Measurements from ENCODE around the gene ISYNA1. TPM values are rescaled to one million over a fixed set of nuclear protein-coding genes. Genes with fewer than 3 reads are reported as not detected.
A peak's percentile ranks its signal among the peaks of the same experiment; 100 is the strongest.

ISYNA1 gene
- total and polyA plus RNA-seq, 2 of the 13 experiments (the other 11 are each of a cell fraction or from before 2014, with no cell fraction given) = 29.6 to 48.5 TPM

- TF ChIP-seq, protein P1, sequence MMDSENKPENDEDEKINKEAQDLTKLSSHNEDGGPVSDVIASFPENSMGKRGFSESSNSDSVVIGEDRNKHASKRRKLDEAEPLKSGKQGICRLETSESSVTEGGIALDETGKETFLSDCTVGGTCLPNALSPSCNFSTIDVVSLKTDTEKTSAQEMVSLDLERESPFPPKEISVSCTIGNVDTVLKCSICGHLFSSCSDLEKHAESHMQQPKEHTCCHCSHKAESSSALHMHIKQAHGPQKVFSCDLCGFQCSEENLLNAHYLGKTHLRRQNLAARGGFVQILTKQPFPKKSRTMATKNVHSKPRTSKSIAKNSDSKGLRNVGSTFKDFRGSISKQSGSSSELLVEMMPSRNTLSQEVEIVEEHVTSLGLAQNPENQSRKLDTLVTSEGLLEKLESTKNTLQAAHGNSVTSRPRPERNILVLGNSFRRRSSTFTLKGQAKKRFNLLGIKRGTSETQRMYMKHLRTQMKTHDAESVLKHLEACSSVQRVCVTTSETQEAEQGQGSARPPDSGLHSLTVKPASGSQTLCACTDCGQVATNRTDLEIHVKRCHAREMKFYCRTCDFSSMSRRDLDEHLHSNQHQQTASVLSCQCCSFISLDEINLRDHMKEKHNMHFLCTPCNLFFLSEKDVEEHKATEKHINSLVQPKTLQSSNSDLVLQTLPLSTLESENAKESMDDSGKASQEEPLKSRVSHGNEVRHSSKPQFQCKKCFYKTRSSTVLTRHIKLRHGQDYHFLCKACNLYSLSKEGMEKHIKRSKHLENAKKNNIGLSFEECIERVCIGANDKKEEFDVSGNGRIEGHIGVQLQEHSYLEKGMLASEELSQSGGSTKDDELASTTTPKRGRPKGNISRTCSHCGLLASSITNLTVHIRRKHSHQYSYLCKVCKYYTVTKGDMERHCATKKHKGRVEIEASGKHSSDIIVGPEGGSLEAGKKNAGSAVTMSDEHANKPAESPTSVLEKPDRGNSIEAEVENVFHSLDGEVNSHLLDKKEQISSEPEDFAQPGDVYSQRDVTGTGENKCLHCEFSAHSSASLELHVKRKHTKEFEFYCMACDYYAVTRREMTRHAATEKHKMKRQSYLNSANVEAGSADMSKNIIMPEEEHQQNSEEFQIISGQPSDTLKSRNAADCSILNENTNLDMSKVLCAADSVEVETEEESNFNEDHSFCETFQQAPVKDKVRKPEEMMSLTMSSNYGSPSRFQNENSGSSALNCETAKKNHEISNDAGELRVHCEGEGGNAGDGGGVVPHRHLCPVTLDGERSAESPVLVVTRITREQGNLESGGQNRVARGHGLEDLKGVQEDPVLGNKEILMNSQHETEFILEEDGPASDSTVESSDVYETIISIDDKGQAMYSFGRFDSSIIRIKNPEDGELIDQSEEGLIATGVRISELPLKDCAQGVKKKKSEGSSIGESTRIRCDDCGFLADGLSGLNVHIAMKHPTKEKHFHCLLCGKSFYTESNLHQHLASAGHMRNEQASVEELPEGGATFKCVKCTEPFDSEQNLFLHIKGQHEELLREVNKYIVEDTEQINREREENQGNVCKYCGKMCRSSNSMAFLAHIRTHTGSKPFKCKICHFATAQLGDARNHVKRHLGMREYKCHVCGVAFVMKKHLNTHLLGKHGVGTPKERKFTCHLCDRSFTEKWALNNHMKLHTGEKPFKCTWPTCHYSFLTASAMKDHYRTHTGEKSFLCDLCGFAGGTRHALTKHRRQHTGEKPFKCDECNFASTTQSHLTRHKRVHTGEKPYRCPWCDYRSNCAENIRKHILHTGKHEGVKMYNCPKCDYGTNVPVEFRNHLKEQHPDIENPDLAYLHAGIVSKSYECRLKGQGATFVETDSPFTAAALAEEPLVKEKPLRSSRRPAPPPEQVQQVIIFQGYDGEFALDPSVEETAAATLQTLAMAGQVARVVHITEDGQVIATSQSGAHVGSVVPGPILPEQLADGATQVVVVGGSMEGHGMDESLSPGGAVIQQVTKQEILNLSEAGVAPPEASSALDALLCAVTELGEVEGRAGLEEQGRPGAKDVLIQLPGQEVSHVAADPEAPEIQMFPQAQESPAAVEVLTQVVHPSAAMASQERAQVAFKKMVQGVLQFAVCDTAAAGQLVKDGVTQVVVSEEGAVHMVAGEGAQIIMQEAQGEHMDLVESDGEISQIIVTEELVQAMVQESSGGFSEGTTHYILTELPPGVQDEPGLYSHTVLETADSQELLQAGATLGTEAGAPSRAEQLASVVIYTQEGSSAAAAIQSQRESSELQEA (CRISPR knock-in tag; IDR thresholded peaks at IDR 0.05; ENCODE audit: not compliant biosample characterization) = no peak
- TF ChIP-seq GATA4 (IDR thresholded peaks at IDR 0.05; ENCODE audit: borderline replicate concordance, low read depth) (peak; percentile 96), SRSF1 (optimal IDR thresholded peaks at IDR 0.05; ENCODE audit: low read depth, low read length) (peak; percentile 86), ZNF329 (CRISPR knock-in tag; IDR thresholded peaks at IDR 0.05; ENCODE audit: low read depth) (peak; percentile 85), ZGPAT (CRISPR knock-in tag; IDR thresholded peaks at IDR 0.05) (peak; percentile 87), POLR2AphosphoS5 (IDR thresholded peaks at IDR 0.05; ENCODE audit: low read depth, low read length) (peak; percentile 98), MAF1 (CRISPR knock-in tag; IDR thresholded peaks at IDR 0.05; ENCODE audit: borderline replicate concordance) (peak; percentile 94; the same call in 1 of the 2 replicates), ZNF337 (CRISPR knock-in tag; IDR thresholded peaks at IDR 0.05; ENCODE audit: borderline replicate concordance, low read depth) (no peak), ATF7 (IDR thresholded peaks at IDR 0.05) (no peak), ATF7 (CRISPR knock-in tag; IDR thresholded peaks at IDR 0.05) (peak; percentile 73; the same call in 1 of the 2 replicates)
- TF ChIP-seq, protein P2, sequence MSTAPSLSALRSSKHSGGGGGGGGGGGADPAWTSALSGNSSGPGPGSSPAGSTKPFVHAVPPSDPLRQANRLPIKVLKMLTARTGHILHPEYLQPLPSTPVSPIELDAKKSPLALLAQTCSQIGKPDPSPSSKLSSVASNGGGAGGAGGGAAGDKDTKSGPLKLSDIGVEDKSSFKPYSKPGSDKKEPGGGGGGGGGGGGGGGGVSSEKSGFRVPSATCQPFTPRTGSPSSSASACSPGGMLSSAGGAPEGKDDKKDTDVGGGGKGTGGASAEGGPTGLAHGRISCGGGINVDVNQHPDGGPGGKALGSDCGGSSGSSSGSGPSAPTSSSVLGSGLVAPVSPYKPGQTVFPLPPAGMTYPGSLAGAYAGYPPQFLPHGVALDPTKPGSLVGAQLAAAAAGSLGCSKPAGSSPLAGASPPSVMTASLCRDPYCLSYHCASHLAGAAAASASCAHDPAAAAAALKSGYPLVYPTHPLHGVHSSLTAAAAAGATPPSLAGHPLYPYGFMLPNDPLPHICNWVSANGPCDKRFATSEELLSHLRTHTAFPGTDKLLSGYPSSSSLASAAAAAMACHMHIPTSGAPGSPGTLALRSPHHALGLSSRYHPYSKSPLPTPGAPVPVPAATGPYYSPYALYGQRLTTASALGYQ (CRISPR knock-in tag; IDR thresholded peaks at IDR 0.05) = peak; percentile 96
Observed at GRCh38 chr19:18385675-18386542, 52.0 kb downstream of the ISYNA1 start, which contains the start of gene GDF15 (continued).
